GM12878 (cell line): ENCODE measurements around the gene FBLIM1.

Experiments used
- FOXM1 ChIP-seq: IDR thresholded peaks from 2 replicates; pipeline ENCODE4 v1.6.1; 2012; ENCODE audit warnings: low read depth, mild to moderate bottlenecking, inconsistent platforms, low read length, moderate library complexity
- HDAC2 ChIP-seq: fragments of 200-600 bp; sonication (generic); IDR thresholded peaks from 2 replicates; pipeline ENCODE4 v1.6.1; 2017
- JUND ChIP-seq: IDR thresholded peaks from 2 replicates; pipeline ENCODE4 v1.6.1; 2012; ENCODE audit warnings: low read depth, mild to moderate bottlenecking, low read length, improper control_type of control experiment, moderate library complexity
- POLR2A ChIP-seq: IDR thresholded peaks from 2 replicates; pipeline ENCODE4 v1.6.1; 2011; ENCODE audit warnings: low read depth, mild to moderate bottlenecking, low read length
- RAD21 ChIP-seq: IDR thresholded peaks from 2 replicates; pipeline ENCODE4 v1.6.1; 2011; ENCODE audit warnings: mild to moderate bottlenecking, low read depth, low read length, moderate library complexity; ENCODE audit not compliant: insufficient read depth
- SUZ12 ChIP-seq: fragments of 200-600 bp; sonication (generic); IDR thresholded peaks from one replicate; pipeline ENCODE4 v1.6.1; 2018; ENCODE audit warnings: antibody characterized with exemption, mild to moderate bottlenecking; ENCODE audit not compliant: unreplicated experiment
- TF ChIP-seq, protein P1 (sequence below), 3 experiments: IDR thresholded peaks in 2 of 3; conservative IDR thresholded peaks in 1 of 3; 2 replicates each; pipeline ENCODE4 v1.5.1; 2011; ENCODE audit warnings: low read depth in 3 of 3, low read length in 3 of 3, mild to moderate bottlenecking in 3 of 3, control low read depth in 2 of 3, moderate library complexity in 2 of 3, inconsistent platforms in 1 of 3, mixed read lengths in 1 of 3; ENCODE audit not compliant: control insufficient read depth in 2 of 3, insufficient read depth in 1 of 3; ENCODE audit errors: extremely low read depth in 1 of 3

DNA sequence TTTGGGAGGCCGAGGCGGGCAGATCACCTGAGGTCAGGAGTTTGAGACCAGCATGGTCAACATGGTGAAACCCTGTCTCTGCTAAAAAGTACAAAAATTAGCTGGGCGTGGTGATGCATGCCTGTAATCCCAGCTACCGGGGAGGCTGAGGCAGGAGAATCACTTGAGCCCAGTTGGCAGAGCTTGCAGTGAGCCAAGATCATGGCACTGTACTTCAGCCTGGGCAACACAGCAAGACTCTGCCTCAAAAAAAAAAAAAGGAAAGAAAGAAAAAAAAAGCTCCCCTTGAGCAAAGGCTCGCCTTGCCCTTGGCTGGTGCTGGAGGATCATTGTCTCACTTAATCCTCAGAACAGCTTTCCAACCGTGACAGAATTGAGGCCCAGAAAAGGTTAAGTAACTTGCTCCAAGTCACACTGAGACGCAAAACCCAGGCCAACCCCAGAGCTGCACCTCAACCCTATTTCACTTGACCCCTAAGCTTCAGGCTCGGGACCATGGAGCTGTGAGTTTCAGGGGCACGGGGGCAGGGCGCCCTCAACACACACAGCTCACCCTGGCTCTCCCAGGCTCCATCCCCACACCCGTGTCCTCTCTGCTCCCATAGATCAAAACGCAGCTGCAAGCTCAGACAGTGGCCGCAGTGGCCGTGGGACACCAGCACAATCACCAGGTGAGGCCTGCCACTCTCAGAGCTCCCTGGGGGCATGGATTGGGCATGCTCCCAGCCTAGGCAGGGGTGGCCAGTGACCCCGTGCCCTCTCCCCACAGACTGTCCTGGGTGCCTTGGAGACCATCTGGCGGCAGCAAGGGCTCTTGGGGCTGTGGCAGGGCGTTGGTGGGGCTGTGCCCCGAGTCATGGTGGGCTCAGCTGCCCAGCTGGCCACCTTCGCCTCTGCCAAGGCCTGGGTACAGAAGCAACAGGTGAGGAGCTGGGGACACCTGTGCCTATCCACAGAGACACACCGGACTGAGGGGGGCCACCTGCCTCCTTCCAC, 21.0 kb upstream of the FBLIM1 start:
- TF ChIP-seq JUND, result no peak
- TF ChIP-seq HDAC2, result no peak
- TF ChIP-seq RAD21, result no peak
- TF ChIP-seq, protein P1, sequence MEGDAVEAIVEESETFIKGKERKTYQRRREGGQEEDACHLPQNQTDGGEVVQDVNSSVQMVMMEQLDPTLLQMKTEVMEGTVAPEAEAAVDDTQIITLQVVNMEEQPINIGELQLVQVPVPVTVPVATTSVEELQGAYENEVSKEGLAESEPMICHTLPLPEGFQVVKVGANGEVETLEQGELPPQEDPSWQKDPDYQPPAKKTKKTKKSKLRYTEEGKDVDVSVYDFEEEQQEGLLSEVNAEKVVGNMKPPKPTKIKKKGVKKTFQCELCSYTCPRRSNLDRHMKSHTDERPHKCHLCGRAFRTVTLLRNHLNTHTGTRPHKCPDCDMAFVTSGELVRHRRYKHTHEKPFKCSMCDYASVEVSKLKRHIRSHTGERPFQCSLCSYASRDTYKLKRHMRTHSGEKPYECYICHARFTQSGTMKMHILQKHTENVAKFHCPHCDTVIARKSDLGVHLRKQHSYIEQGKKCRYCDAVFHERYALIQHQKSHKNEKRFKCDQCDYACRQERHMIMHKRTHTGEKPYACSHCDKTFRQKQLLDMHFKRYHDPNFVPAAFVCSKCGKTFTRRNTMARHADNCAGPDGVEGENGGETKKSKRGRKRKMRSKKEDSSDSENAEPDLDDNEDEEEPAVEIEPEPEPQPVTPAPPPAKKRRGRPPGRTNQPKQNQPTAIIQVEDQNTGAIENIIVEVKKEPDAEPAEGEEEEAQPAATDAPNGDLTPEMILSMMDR (IDR thresholded peaks at IDR 0.05 in 2 of 3, conservative IDR thresholded peaks at IDR 0.05 in 1 of 3; ENCODE audit: control insufficient read depth in 2 of 3, extremely low read depth in 1 of 3, insufficient read depth in 1 of 3, low read depth in 3 of 3, low read length in 3 of 3), result no peak
- TF ChIP-seq POLR2A, result no peak
- TF ChIP-seq FOXM1, result no peak
- no peak for TF ChIP-seq SUZ12
